ENCODE data around the gene AKT1S1.
A peak's percentile ranks its signal among the peaks of the same experiment; 100 is the strongest.
"Not testable (repeated sequence)": the region's sequence is repeated elsewhere in the genome, so short reads cannot be mapped to it uniquely, and the experiment has no call there.

AKT1S1 gene

DNA sequence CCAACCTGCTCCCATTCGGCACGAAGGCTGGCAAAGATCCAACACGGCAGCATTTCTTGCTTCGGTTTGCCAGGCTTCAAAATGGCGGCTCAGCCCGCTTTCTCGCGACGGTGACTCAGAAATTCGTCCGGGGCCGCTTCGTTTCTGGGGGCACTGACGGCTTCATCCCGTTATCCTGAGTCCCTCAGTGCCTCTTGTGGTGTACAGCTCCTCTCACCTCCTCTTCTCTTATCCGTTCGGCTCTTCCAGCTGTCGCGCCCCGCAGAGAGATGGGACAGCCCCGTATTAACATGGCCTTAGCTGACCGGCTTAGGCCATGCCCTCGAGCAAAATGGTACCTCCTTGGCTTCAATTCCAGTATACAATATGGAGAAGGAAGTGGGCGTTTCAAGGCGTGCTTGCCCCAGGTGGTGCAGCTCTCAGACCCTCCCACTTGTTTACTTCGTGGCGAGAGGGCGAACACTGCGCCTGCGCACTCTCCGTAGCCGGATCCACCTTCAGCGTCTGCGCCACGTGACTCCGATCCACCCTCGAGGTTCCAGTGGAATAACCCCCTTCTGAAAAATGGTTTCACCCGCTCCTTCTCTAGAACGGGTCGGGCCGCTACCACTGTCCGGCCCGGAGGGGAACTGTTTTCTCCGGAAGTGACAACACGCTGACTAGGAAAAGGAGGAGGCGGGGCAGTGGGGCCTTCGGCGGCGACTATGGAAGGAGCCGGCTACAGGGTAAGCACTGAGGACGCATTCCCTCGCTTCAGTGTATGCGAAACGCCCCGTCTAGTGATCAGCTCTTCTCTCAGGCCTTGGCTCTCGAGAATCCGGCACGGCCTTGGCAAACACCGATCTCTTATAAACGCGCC, at the start of gene AKT1S1, which contains the start of gene TBC1D17:
Gene AKT1S1 (minus strand): TSS at position 336 of the 859 bp plus-strand sequence. CDS start 4,060 bp downstream, outside the sequence.
Gene TBC1D17 (plus strand): TSS at position 683 of the 859 bp plus-strand sequence. CDS start 22 bp downstream, at position 705.
- TF ChIP-seq, protein P1, sequence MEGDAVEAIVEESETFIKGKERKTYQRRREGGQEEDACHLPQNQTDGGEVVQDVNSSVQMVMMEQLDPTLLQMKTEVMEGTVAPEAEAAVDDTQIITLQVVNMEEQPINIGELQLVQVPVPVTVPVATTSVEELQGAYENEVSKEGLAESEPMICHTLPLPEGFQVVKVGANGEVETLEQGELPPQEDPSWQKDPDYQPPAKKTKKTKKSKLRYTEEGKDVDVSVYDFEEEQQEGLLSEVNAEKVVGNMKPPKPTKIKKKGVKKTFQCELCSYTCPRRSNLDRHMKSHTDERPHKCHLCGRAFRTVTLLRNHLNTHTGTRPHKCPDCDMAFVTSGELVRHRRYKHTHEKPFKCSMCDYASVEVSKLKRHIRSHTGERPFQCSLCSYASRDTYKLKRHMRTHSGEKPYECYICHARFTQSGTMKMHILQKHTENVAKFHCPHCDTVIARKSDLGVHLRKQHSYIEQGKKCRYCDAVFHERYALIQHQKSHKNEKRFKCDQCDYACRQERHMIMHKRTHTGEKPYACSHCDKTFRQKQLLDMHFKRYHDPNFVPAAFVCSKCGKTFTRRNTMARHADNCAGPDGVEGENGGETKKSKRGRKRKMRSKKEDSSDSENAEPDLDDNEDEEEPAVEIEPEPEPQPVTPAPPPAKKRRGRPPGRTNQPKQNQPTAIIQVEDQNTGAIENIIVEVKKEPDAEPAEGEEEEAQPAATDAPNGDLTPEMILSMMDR (IDR thresholded peaks at IDR 0.05; ENCODE audit: low read depth, low read length) = no peak
- Histone ChIP-seq H3K9me3 (ENCODE audit: severe bottlenecking) (no peaks in the 10 kb centered on the region), H3K36me3 (peaks cover 31% of the 10 kb centered on the region), H3K27ac (peak within 1 kb of the TSS; percentile 96), H3K27me3 (ENCODE audit: insufficient read depth, low read depth, severe bottlenecking) (no peaks in the 10 kb centered on the region), H3K4me3 (ENCODE audit: low read depth, low read length) (peak within 1 kb of the TSS; percentile 78)
- DNase-seq = peak; percentile 98

DNA sequence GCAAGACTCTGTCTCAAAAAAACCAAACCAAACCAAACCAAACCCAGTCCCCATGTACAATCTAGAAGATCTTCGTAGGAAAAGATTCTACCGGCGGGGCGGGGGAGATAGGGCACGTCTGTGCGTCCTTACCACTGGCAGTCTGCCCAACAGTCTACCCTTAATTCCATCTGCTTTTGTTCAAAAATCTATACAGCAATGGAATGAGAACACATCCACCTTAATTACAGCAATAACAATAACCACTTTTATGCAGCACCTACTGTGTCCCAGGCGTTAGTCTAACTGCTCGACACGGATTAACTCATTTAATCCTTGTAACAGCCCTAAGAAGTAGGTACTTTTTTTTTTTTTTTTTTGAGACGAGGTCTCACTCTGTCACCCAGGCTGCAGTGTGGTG, 49.4 kb upstream of the AKT1S1 start:
- DNase-seq = peak; percentile 33
- H3K27me3 ChIP-seq (ENCODE audit: insufficient read depth, low read depth, severe bottlenecking) = no peaks in the 10 kb centered on the region
- no peak overlapping the region for H3K4me3 ChIP-seq (ENCODE audit: low read depth, low read length)
- peak overlapping the region; percentile 50 for H3K27ac ChIP-seq
- H3K36me3 ChIP-seq = peaks cover 78% of the 10 kb centered on the region
- TF ChIP-seq, protein P1 (IDR thresholded peaks at IDR 0.05; ENCODE audit: low read depth, low read length) = no peak
- H3K9me3 ChIP-seq (ENCODE audit: severe bottlenecking) = no peaks in the 10 kb centered on the region

DNA sequence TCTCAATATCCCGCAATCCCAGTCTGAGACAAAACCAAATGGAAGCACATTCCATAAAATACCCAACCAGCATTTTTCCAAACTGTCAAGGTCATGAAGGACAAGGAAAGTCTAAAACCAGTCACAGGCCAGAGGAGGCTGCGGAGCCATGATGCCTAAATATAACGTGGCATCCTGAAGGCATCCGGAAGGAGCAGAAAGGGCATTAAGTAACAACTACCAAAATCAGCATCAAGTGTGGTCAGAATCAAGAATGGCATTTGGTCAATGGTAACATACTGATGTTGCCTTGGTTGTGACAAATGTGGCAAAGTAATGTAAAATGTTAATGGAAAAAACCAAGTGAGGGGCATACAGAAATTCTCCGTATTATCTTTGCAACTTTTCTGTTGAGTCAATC, 48.3 kb upstream of the AKT1S1 start:
- H3K4me3 ChIP-seq (ENCODE audit: low read depth, low read length) = no peak overlapping the region
- no peaks in the 10 kb centered on the region for H3K27me3 ChIP-seq (ENCODE audit: insufficient read depth, low read depth, severe bottlenecking)
- no peak overlapping the region for H3K27ac ChIP-seq
- H3K9me3 ChIP-seq (ENCODE audit: severe bottlenecking) = no peaks in the 10 kb centered on the region
- TF ChIP-seq, protein P1 (IDR thresholded peaks at IDR 0.05; ENCODE audit: low read depth, low read length) = no peak
- DNase-seq = no peak
- H3K36me3 ChIP-seq = peaks cover 88% of the 10 kb centered on the region

DNA sequence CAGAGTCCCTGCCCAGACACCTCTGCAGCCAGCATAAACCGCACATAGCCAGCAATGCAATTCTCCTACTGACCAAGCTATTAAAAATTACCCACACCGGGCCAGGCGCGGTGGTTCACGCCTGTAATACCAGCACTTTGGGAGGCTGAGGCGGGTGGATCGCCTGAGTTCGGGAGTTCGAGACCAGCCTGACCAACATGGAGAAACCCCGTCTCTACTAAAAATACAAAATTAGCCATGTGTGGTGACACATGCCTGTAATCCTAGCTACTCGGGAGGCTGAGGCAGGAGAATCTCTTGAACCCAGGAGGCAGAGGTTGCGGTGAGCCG, 47.7 kb upstream of the AKT1S1 start:
- DNase-seq; H3K4me3 ChIP-seq (ENCODE audit: low read depth, low read length); H3K27me3 ChIP-seq (ENCODE audit: insufficient read depth, low read depth, severe bottlenecking); H3K9me3 ChIP-seq (ENCODE audit: severe bottlenecking); H3K27ac ChIP-seq: not testable (repeated sequence)
- peaks cover 94% of the 10 kb centered on the region for H3K36me3 ChIP-seq

DNA sequence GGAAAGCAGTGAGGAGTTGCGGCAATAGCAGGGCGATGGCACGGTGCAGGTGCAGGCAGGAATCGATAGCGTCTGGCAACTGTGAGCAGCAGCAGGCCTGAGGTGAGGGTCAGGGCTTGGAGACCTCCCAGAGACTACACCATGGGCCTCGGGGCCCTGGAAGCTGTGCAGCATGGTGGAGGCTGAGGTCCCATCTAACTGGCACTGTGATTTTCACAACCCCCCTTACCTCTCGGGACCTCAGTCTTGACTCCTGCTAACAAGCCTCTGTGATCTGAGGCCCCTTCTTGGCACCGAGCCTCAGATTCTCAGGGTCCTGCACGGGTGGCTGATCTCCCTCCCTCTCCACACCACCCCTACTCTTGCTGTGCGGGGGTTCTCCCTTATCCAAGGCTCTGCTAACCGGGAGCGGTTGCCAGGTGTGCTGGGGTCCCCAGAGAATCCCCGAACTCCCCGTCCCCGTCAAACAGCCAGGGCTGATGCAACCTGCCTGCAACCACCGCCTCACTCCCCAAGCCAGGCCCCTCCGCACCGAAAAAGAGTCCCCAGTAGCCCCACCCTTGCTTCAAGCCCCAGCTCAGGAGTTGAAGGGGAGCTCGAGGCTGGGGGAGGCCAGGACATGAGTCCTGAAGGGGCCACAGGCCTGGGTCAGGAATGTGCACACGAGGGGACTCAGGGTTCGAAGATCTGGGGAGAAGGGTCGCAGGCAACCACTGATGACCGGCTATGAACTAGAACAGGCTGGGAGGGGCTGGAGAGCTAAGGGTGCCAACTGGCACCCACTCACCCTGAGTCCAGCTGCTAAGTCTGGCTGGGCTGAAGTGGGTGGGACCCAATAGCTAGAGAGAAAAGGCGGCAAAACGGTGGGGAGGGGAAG, 47.1 kb upstream of the AKT1S1 start:
- Histone ChIP-seq H3K4me3 (ENCODE audit: low read depth, low read length) (no peak overlapping the region), H3K9me3 (ENCODE audit: severe bottlenecking) (no peaks in the 10 kb centered on the region), H3K36me3 (peaks cover 100% of the 10 kb centered on the region), H3K27ac (peak overlapping the region; percentile 24; the same call in 1 of the 2 replicates), H3K27me3 (ENCODE audit: insufficient read depth, low read depth, severe bottlenecking) (no peaks in the 10 kb centered on the region)
- TF ChIP-seq, protein P1 (IDR thresholded peaks at IDR 0.05; ENCODE audit: low read depth, low read length) = no peak
- no peak for DNase-seq
